NT2/D1 (cell line): ENCODE results near the gene CRADD.

Experiments
- DNase-seq: peaks from one replicate; pipeline ENCODE4 v3.0.0-alpha.2; 2011; ENCODE audit warnings: low read depth, low spot score
- H3K27me3 ChIP-seq: 2 replicates; pipeline ENCODE4 v1.6.0; 2011; ENCODE audit warnings: mild to moderate bottlenecking; ENCODE audit not compliant: insufficient read length, insufficient read depth
- H3K36me3 ChIP-seq: 2 replicates; pipeline ENCODE4 v1.6.1; 2011; ENCODE audit warnings: mild to moderate bottlenecking, low read length, mixed read lengths; ENCODE audit not compliant: insufficient read depth, insufficient read length
- H3K4me1 ChIP-seq: 2 replicates; pipeline ENCODE4 v1.5.1; 2011; ENCODE audit not compliant: insufficient read depth, insufficient read length
- H3K4me3 ChIP-seq: 2 replicates; pipeline ENCODE4 v1.5.1; 2011; ENCODE audit warnings: low read depth; ENCODE audit not compliant: insufficient read length
- H3K9ac ChIP-seq: 2 replicates; pipeline ENCODE4 v1.6.0; 2011; ENCODE audit warnings: low read depth; ENCODE audit not compliant: insufficient read length
- H3K9me3 ChIP-seq: 2 replicates; pipeline ENCODE4 v1.5.1; 2011; ENCODE audit warnings: mild to moderate bottlenecking, low read length; ENCODE audit not compliant: insufficient read depth
- SUZ12 ChIP-seq: IDR thresholded peaks from 2 replicates; pipeline ENCODE4 v1.6.1; 2011; ENCODE audit not compliant: insufficient read length, insufficient read depth; ENCODE audit errors: extremely low read depth
- YY1 ChIP-seq: IDR thresholded peaks from 2 replicates; pipeline ENCODE4 v1.6.1; 2011; ENCODE audit not compliant: insufficient read length, insufficient read depth
- ZNF274 ChIP-seq: IDR thresholded peaks from 2 replicates; pipeline ENCODE4 v1.6.1; 2011; ENCODE audit warnings: mild to moderate bottlenecking, low read depth, low read length

The CRADD gene

DNA sequence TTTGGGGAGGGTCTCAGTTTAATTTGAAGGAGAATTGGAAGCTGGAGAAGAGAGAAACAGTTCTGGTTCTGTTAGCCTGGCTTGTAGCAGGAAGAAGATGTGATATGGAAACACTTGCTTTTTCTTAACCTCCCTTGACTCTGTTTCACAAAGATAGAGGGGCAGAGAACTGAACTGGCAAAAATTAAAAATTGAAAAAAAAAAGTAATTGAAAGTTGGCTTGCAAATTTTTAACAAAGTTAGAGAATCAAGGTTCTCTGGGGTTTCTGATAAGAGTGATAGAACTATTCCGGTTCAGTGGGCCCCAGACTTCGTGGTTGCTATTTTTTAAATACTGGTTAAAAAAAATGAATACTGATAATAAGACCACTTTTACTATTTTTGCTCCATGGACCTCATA lies 2.8 kb downstream of the CRADD start:
- no peaks in the 10 kb centered on the region for H3K9me3 ChIP-seq
- H3K27me3 ChIP-seq = no peaks in the 10 kb centered on the region
- no peak for DNase-seq
- no peak overlapping the region for H3K9ac ChIP-seq
- no peak for TF ChIP-seq ZNF274
- no peak for TF ChIP-seq YY1
- no peak for TF ChIP-seq SUZ12
- H3K36me3 ChIP-seq = no peaks in the 10 kb centered on the region
- H3K4me3 ChIP-seq = no peak overlapping the region
- H3K4me1 ChIP-seq = no peaks in the 10 kb centered on the region

DNA sequence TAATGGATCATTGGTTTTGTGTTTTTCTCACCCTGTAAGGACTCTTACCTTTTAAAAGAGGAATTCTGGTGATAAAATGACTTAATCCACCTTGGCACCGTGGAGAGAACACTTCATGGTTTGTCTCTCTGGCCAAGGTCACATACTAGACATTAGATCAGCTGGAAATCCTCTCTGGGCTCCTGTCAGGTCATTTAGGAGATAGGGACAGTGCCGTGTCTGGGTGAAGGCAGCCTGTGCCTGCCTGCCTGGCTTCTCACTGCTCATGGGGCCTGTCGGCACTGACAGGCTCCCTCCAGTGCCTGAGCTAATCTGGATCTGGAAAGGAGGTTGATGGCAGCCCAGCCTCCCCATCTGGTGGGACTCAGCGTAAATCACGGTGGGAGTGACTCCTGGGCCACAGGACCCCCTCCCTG lies 5.7 kb downstream of the CRADD start:
- no peaks in the 10 kb centered on the region for H3K4me1 ChIP-seq
- no peaks in the 10 kb centered on the region for H3K27me3 ChIP-seq
- no peak overlapping the region for H3K9ac ChIP-seq
- DNase-seq = no peak
- H3K4me3 ChIP-seq = no peak overlapping the region
- TF ChIP-seq YY1 = no peak
- TF ChIP-seq ZNF274 = no peak
- no peak for TF ChIP-seq SUZ12
- H3K9me3 ChIP-seq = no peaks in the 10 kb centered on the region
- H3K36me3 ChIP-seq = no peaks in the 10 kb centered on the region

DNA sequence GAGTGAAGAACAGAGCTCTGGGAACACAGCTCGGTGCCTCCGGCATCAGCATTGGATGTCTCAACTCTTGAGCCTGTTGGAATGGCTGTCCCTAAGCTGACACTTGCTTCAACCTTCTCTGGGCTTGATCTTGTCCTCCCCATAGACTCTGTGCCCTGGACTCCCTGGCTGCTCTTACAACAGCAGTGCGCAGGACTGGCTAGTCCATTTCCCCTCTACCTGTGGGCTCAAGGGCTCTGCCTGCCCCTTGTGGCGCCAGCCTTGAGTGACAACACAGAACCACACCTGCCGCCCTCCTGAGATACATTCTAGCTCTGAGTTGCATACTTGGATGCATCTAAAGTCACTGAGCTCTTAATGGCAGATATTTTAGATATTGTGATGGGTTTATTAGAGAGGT lies 6.2 kb downstream of the CRADD start:
- Histone ChIP-seq H3K4me1 (no peaks in the 10 kb centered on the region), H3K36me3 (no peaks in the 10 kb centered on the region), H3K9ac (no peak overlapping the region), H3K4me3 (no peak overlapping the region), H3K27me3 (no peaks in the 10 kb centered on the region), H3K9me3 (no peaks in the 10 kb centered on the region)
- DNase-seq = no peak
- TF ChIP-seq ZNF274 (no peak), YY1 (no peak), SUZ12 (no peak)

DNA sequence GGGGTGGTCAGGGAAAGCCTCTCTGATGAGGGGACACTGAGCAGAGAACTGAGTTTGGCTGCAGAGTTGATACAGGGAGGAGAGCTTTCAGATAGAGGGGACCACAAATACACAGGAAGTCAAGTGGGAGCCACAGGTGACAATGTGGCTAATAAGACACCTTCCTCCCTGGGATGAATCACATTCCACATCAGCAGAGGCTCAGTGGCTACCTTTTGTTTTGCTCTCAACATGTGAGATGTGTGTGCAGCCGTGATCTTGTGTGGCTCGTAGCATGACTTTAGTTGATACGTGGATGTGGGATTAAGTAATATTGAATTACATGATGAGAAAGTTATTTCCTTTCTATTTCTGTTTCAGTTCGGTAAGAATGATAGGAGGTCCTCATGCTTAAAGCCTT lies 7.5 kb downstream of the CRADD start:
- Histone ChIP-seq H3K4me3 (no peak overlapping the region), H3K4me1 (no peaks in the 10 kb centered on the region), H3K27me3 (no peaks in the 10 kb centered on the region), H3K36me3 (no peaks in the 10 kb centered on the region), H3K9ac (no peak overlapping the region), H3K9me3 (no peaks in the 10 kb centered on the region)
- no peak for DNase-seq
- TF ChIP-seq ZNF274 (no peak), SUZ12 (no peak), YY1 (no peak)

DNA sequence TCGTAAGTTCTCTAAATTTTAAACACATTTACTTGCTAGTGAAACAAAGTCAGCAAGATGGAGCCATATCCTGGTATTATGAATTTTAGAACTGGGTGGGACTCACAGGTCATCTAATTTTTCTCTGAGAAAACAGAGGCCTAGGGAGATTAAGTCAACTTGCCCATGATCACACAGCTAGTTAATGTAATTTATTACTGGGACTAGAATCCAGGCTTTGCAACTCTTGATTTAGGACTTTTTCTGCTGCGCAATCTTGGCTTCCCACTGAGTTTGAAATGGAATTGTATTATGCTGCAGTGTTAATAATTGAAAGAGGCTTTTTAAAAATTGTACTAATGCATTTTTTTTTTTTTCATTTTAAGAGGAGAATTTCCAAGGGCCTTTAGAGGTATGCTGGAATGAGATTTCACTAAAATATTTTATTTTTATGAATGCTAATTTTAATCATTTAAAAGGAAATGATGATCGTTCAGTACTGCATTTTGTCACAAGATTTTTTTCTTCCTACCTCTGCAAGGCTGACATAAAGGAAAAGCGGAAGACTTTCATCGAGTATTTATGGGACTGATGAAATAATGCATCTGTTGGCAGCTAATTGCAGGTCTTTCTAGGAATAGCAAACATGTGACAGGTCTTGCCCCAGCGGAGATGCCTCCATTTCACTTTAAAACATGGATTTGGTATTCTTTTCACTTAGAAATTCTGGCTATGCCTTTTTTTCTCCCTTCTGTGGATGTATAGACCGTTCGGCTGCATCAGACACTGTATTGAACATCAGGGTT lies 9.6 kb downstream of the CRADD start:
- H3K9ac ChIP-seq = no peak overlapping the region
- H3K36me3 ChIP-seq = no peaks in the 10 kb centered on the region
- no peak for DNase-seq
- H3K9me3 ChIP-seq = no peaks in the 10 kb centered on the region
- no peaks in the 10 kb centered on the region for H3K27me3 ChIP-seq
- no peak overlapping the region for H3K4me3 ChIP-seq
- TF ChIP-seq YY1 = no peak
- no peak for TF ChIP-seq ZNF274
- no peak for TF ChIP-seq SUZ12
- H3K4me1 ChIP-seq = no peaks in the 10 kb centered on the region

DNA sequence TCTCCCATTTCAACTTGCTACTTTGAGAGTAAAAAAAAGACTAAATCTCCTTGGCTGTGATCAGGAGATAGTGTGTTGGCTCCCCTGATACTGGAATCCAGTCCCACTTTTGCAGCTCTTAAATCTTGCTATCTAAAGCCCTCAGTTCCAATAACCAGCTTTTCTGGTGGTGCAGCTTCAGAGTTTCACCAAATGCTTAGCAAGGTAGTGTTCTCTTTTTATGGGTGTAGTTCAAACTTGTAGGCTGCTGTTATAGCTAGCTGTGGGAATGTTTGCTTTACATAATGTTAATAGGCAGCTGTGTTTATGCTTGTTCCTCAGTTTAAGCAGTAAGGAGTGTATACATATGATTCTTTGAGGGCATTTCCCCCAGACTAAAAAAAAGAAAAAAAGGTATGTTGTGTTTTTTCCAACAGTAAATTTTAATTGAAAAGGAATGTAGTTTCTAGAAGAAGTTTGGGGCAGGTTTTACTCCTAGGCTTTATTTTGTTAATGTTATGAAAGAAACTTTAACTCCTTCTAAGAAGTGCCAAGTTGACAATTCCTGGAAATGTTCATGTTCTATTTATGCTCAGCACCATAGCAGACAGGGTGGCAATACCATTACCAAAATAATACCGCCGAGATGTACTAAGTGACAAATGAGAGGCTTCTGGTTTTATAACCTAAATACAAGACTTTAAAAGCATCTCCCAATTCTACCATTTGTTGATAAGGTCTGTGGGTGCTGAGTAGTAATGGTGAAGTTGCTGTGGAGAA lies 12.1 kb downstream of the CRADD start:
- no peaks in the 10 kb centered on the region for H3K27me3 ChIP-seq
- H3K4me1 ChIP-seq = no peaks in the 10 kb centered on the region
- H3K9ac ChIP-seq = no peak overlapping the region
- TF ChIP-seq YY1 (no peak), SUZ12 (no peak), ZNF274 (no peak)
- no peaks in the 10 kb centered on the region for H3K36me3 ChIP-seq
- no peak overlapping the region for H3K4me3 ChIP-seq
- DNase-seq = no peak
- H3K9me3 ChIP-seq = peaks cover 10% of the 10 kb centered on the region

DNA sequence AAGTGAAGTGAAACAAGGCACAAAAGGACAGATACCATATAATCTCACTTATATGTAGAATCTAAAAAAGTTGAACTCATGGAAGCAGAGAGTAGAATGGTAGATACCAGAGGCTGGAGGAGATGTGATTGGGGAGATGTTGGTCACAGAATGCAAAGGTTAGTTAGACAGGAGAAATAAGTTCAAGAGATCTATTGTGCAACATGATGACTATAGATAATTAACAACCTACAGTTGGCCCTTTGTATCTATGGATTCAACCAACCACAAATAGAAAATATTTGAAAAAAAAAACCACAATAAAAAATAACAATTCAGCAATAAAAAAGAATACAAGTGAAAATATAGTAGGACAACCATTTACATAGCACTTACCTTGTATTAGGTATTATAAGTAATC lies 19.3 kb downstream of the CRADD start:
- Histone ChIP-seq H3K4me1 (peaks cover 3% of the 10 kb centered on the region), H3K9ac (no peak overlapping the region), H3K36me3 (no peaks in the 10 kb centered on the region), H3K9me3 (peaks cover 11% of the 10 kb centered on the region), H3K4me3 (no peak overlapping the region), H3K27me3 (no peaks in the 10 kb centered on the region)
- TF ChIP-seq YY1 (no peak), ZNF274 (no peak), SUZ12 (no peak)
- DNase-seq = no peak
